IMR-90 (cell line): ENCODE measurements around the gene NSUN7. TPM values are rescaled to one million over a fixed set of nuclear protein-coding genes. Genes with fewer than 3 reads are reported as not detected.

Source experiments
- ATAC-seq: fragments of 200-7000 bp; cut with Tn5 transposase; 2 replicates; pipeline ENCODE4 v1.9.1; 2020; ENCODE audit warnings: low read depth, mild to moderate bottlenecking, moderate library complexity
- BruUV-seq: library from RNA; stranded (reverse); fragments of 400-500 nt; replicated peaks from 2 replicates; lab custom pipeline; 2021; lab: Mats Ljungman, UMichigan
- CTCF ChIA-PET: fragments of 300-600 bp; formaldehyde crosslinking; extraction: SDS; loops from one replicate; lab custom pipeline; 2021; ENCODE audit warnings: antibody characterized with exemption; lab: Yijun Ruan, JAX
- POLR2A ChIA-PET: fragments of 300-600 bp; sonication (Branson Sonifier 250); formaldehyde crosslinking; loops from one replicate; lab custom pipeline; 2022; ENCODE audit warnings: antibody characterized with exemption; ENCODE audit not compliant: unreplicated experiment; lab: Charles Lee
- DNase-seq: peaks from one replicate; pipeline ENCODE4 v3.0.0; 2013
- H2AFZ ChIP-seq: replicated peaks from 2 replicates; pipeline ENCODE3; 2013; ENCODE audit warnings: low read length, mild to moderate bottlenecking; ENCODE audit not compliant: poor library complexity
- H2AK5ac ChIP-seq: 2 replicates; pipeline ENCODE4 v1.6.1; 2013; ENCODE audit warnings: low read depth, low read length, inconsistent platforms
- H2AK9ac ChIP-seq: replicated peaks from 2 replicates; pipeline ENCODE3; 2013; ENCODE audit warnings: mild to moderate bottlenecking, low read depth, low read length, moderate library complexity; ENCODE audit not compliant: poor library complexity
- H2BK120ac ChIP-seq: 2 replicates; pipeline ENCODE4 v1.6.1; 2013; ENCODE audit warnings: low read depth, low read length, inconsistent platforms
- H2BK15ac ChIP-seq: 3 replicates; pipeline ENCODE4 v1.6.1; 2013; ENCODE audit warnings: low read depth, low read length, inconsistent platforms
- H2BK20ac ChIP-seq: 2 replicates; pipeline ENCODE4 v1.6.1; 2013; ENCODE audit warnings: low read depth, mild to moderate bottlenecking, inconsistent platforms, low read length, moderate library complexity
- H2BK5ac ChIP-seq: 2 replicates; pipeline ENCODE4 v1.6.1; 2013; ENCODE audit warnings: mild to moderate bottlenecking, low read depth, low read length, inconsistent platforms; ENCODE audit not compliant: poor library complexity, severe bottlenecking
- H3K14ac ChIP-seq: replicated peaks from 2 replicates; pipeline ENCODE4 v1.6.1; 2013; ENCODE audit warnings: low read depth, low read length, inconsistent platforms
- H3K18ac ChIP-seq: 2 replicates; pipeline ENCODE4 v1.6.1; 2013; ENCODE audit warnings: low read depth, low read length, control low read depth
- H3K23ac ChIP-seq: 2 replicates; pipeline ENCODE4 v1.6.1; 2013; ENCODE audit warnings: low read depth, low read length, inconsistent platforms
- H3K27ac ChIP-seq: 2 replicates; pipeline ENCODE4 v1.5.1; 2013; ENCODE audit warnings: mild to moderate bottlenecking, control low read depth, low read length; ENCODE audit not compliant: insufficient read depth
- H3K27me3 ChIP-seq: 2 replicates; pipeline ENCODE4 v1.6.1; 2013; ENCODE audit warnings: low read length; ENCODE audit not compliant: control insufficient read depth, insufficient read depth
- H3K36me3 ChIP-seq: 2 replicates; pipeline ENCODE4 v1.6.1; 2013; ENCODE audit warnings: low read length, mixed read lengths; ENCODE audit not compliant: control insufficient read depth, insufficient read depth
- H3K4ac ChIP-seq: 2 replicates; pipeline ENCODE4 v1.6.1; 2013; ENCODE audit warnings: low read depth, low read length, inconsistent platforms
- H3K4me1 ChIP-seq: 2 replicates; pipeline ENCODE4 v1.6.1; 2013; ENCODE audit warnings: low read length, mixed read lengths; ENCODE audit not compliant: control insufficient read depth, insufficient read depth
- H3K4me2 ChIP-seq: 2 replicates; pipeline ENCODE4 v1.6.1; 2013; ENCODE audit warnings: low read depth, mild to moderate bottlenecking, control low read depth, low read length, moderate library complexity
- H3K4me3 ChIP-seq: 2 replicates; pipeline ENCODE4 v1.5.1; 2013; ENCODE audit warnings: low read depth, mild to moderate bottlenecking, control low read depth, low read length, moderate library complexity; ENCODE audit not compliant: insufficient read depth
- H3K56ac ChIP-seq: 2 replicates; pipeline ENCODE4 v1.6.1; 2013; ENCODE audit warnings: low read length, inconsistent platforms; ENCODE audit not compliant: insufficient read depth; ENCODE audit errors: extremely low read depth
- H3K79me1 ChIP-seq, 2 experiments: 2 replicates each; pipeline ENCODE4 v1.6.1; 2013; ENCODE audit warnings: low read length in 2 of 2, inconsistent platforms in 1 of 2, low read depth in 1 of 2
- H3K9ac ChIP-seq: 2 replicates; pipeline ENCODE4 v1.6.1; 2013; ENCODE audit warnings: low read depth, low read length, control low read depth
- H3K9me1 ChIP-seq: 2 replicates; pipeline ENCODE4 v1.6.1; 2013; ENCODE audit warnings: low read length, inconsistent platforms; ENCODE audit not compliant: insufficient read depth
- H3K9me3 ChIP-seq: 2 replicates; pipeline ENCODE4 v1.6.1; 2013; ENCODE audit warnings: low read length; ENCODE audit not compliant: control insufficient read depth, insufficient read depth
- H4K20me1 ChIP-seq: 2 replicates; pipeline ENCODE4 v1.6.1; 2013; ENCODE audit warnings: low read length, inconsistent platforms; ENCODE audit not compliant: insufficient read depth
- H4K5ac ChIP-seq: 2 replicates; pipeline ENCODE4 v1.6.1; 2013; ENCODE audit warnings: mild to moderate bottlenecking, low read depth, low read length, control low read depth
- H4K8ac ChIP-seq, 2 experiments: 2 replicates each; pipeline ENCODE4 v1.6.1; 2013; ENCODE audit warnings: low read depth in 2 of 2, low read length in 2 of 2, control low read depth in 1 of 2, inconsistent platforms in 1 of 2
- H4K91ac ChIP-seq: 2 replicates; pipeline ENCODE4 v1.6.1; 2013; ENCODE audit warnings: low read depth, low read length, inconsistent platforms; ENCODE audit not compliant: insufficient read depth
- BHLHE40 ChIP-seq: fragments of 150-350 bp; IDR thresholded peaks from 2 replicates; pipeline ENCODE4 v1.6.1; 2016; ENCODE audit warnings: mild to moderate bottlenecking, low read depth, low read length
- CHD1 ChIP-seq: IDR thresholded peaks from 2 replicates; pipeline ENCODE4 v1.6.1; 2012; ENCODE audit warnings: low read depth, low read length, improper control_type of control experiment
- CTCF ChIP-seq: conservative IDR thresholded peaks from 2 replicates; pipeline ENCODE4 v1.5.1; 2012; ENCODE audit warnings: mild to moderate bottlenecking, low read depth, low read length, improper control_type of control experiment
- ELK1 ChIP-seq: fragments of 150-350 bp; IDR thresholded peaks from 2 replicates; pipeline ENCODE4 v1.6.1; 2016; ENCODE audit warnings: low read depth, mild to moderate bottlenecking, low read length, moderate library complexity, borderline replicate concordance
- FOS ChIP-seq: fragments of 150-350 bp; IDR thresholded peaks from 2 replicates; pipeline ENCODE4 v1.6.1; 2016; ENCODE audit warnings: low read depth, low read length
- MAFK ChIP-seq: IDR thresholded peaks from 2 replicates; pipeline ENCODE4 v1.6.1; 2012; ENCODE audit warnings: low read depth, low read length, improper control_type of control experiment
- MAZ ChIP-seq: IDR thresholded peaks from 2 replicates; pipeline ENCODE4 v1.6.1; 2012; ENCODE audit warnings: low read depth, mild to moderate bottlenecking, low read length, improper control_type of control experiment, moderate library complexity, borderline replicate concordance
- MXI1 ChIP-seq: IDR thresholded peaks from 2 replicates; pipeline ENCODE4 v1.6.1; 2012; ENCODE audit warnings: low read depth, mild to moderate bottlenecking, low read length, moderate library complexity, borderline replicate concordance
- NFE2L2 ChIP-seq: fragments of 150-350 bp; IDR thresholded peaks from 2 replicates; pipeline ENCODE4 v1.6.1; 2016; ENCODE audit warnings: low read depth, mild to moderate bottlenecking, low read length
- POLR2A ChIP-seq: IDR thresholded peaks from 2 replicates; pipeline ENCODE4 v1.6.1; 2012; ENCODE audit warnings: mild to moderate bottlenecking, low read depth, low read length
- RAD21 ChIP-seq: IDR thresholded peaks from 2 replicates; pipeline ENCODE4 v1.6.1; 2012; ENCODE audit warnings: low read length, improper control_type of control experiment
- RCOR1 ChIP-seq: IDR thresholded peaks from 2 replicates; pipeline ENCODE4 v1.6.1; 2012; ENCODE audit warnings: mild to moderate bottlenecking, low read length, improper control_type of control experiment; ENCODE audit not compliant: insufficient replicate concordance
- SMC3 ChIP-seq: fragments of 150-350 bp; IDR thresholded peaks from 2 replicates; pipeline ENCODE4 v1.6.1; 2016; ENCODE audit warnings: low read depth, mild to moderate bottlenecking, antibody characterized with exemption, low read length, moderate library complexity
- USF2 ChIP-seq: fragments of 150-350 bp; IDR thresholded peaks from 2 replicates; pipeline ENCODE4 v1.6.1; 2017; ENCODE audit warnings: mild to moderate bottlenecking, antibody characterized with exemption, low read length, low read depth
- WGBS, 2 experiments: methylation state at CpG; one replicate each; pipeline versions ENCODE4 v1.1.5 to v1.1.7; 2013; ENCODE audit warnings: missing lambda C conversion rate in 2 of 2; ENCODE audit not compliant: insufficient read length in 1 of 2; ENCODE audit errors: extremely low coverage in 2 of 2; 5-methylcytosine and 5-hydroxymethylcytosine counted together
- dilution Hi-C: fragments of 300-500 bp; cut with HindIII; formaldehyde crosslinking; loops from one replicate; pipeline ENCODE4 v1.14.3; 2018; ENCODE audit warnings: low sequenced_read_pairs; ENCODE audit not compliant: unreplicated experiment
- in situ Hi-C: fragments of 300-500 bp; cut with MboI; formaldehyde crosslinking; loops from 3 replicates; pipeline ENCODE4 v1.14.3; 2019; ENCODE audit warnings: low sequenced_read_pairs, inconsistent platforms, mixed read lengths
- intact Hi-C: fragments of 100-400 bp; cut with micrococcal nuclease; formaldehyde crosslinking; loops from 2 replicates; pipeline ENCODE4 v1.10.0; 2022
- polyA plus RNA-seq, 3 experiments: library from polyadenylated mRNA; depleted of rRNA; stranded (reverse); fragments of >200 nt; gene quantifications; 2 replicates each; pipeline ENCODE4 v1.2.3, GENCODE V29; 2012; ENCODE audit warnings: low replicate concordance in 1 of 3
- total RNA-seq: library from RNA; depleted of rRNA; stranded (reverse); fragments of >200 nt; gene quantifications from 2 replicates; pipeline ENCODE4 v1.2.3, GENCODE V29; 2012

NSUN7 gene
- total and polyA plus RNA-seq, 2 of the 4 experiments (the other 2 are of a cell fraction), result not detected

- Histone ChIP-seq H4K20me1 (no peaks in the 10 kb centered on the region), H3K4me1 (no peaks in the 10 kb centered on the region), H2AK9ac (no peak overlapping the region), H3K18ac (no peak overlapping the region), H2AK5ac (no peak overlapping the region), H2BK5ac (no peak overlapping the region), H2BK120ac (no peak overlapping the region), H4K8ac (no peak overlapping the region), H3K36me3 (no peaks in the 10 kb centered on the region), H3K56ac (no peak overlapping the region), H3K4ac (no peak overlapping the region), H4K5ac (no peak overlapping the region), H3K23ac (no peak overlapping the region), H3K4me3 (no peak overlapping the region), H3K9me1 (no peaks in the 10 kb centered on the region), H2BK20ac (no peak overlapping the region), H3K14ac (no peak overlapping the region), H3K9me3 (peaks cover 4% of the 10 kb centered on the region; the same call in 1 of the 2 replicates), H3K9ac (no peak overlapping the region), H3K27ac (no peak overlapping the region), H3K79me1 (no peaks in the 10 kb centered on the region), H2AFZ (no peak overlapping the region), H3K27me3 (no peaks in the 10 kb centered on the region; the same call in 1 of the 2 replicates), H2BK15ac (no peak overlapping the region), H3K4me2 (no peak overlapping the region), H4K91ac (no peak overlapping the region)
- BruUV-seq, result no TSS peak
- POLR2A ChIA-PET, result no interaction called here
- no CpG with 5 or more reads among the region's 1 CpG for WGBS, 2 experiments
- no peak for TF ChIP-seq MAFK
- no peak for TF ChIP-seq BHLHE40
- no peak for TF ChIP-seq SMC3
- no peak for TF ChIP-seq CHD1
- no peak for TF ChIP-seq NFE2L2
- TF ChIP-seq ELK1, result no peak
- no peak for TF ChIP-seq FOS
- no peak for TF ChIP-seq CTCF
- TF ChIP-seq RAD21, result no peak
- TF ChIP-seq RCOR1, result no peak
- TF ChIP-seq USF2, result no peak
- no peak for TF ChIP-seq MXI1
- no peak for TF ChIP-seq MAZ
- no peak for TF ChIP-seq POLR2A
- dilution Hi-C loops (no loop called here), in situ Hi-C loops (no loop called here), intact Hi-C loops (no loop called here)
- no peak for DNase-seq
- no peak for ATAC-seq
- CTCF ChIA-PET, result no interaction called here
These were observed 28.3 kb downstream of the NSUN7 start for GRCh38 chr4:40778090-40778489.
